Right atrium auricular region (tissue), 2 donors: ENCODE data around the gene BCAS1. TPM values are rescaled to one million over a fixed set of nuclear protein-coding genes. Genes with fewer than 3 reads are reported as not detected.

Source experiments
- DNase-seq: peaks from one replicate; pipeline ENCODE4 v3.0.0-alpha.2; 2019; ENCODE audit warnings: low spot score
- H3K27ac ChIP-seq, 2 donors: fragments of 200-600 bp; sonication (generic); 1 replicate in 1 of 2; 2 replicates in 1 of 2; pipeline ENCODE4 v1.5.1; 2016 to 2019
- H3K27me3 ChIP-seq, 2 donors: fragments of 200-600 bp; sonication (generic); one replicate each; pipeline versions ENCODE4 v1.5.1 to v1.6.0; 2017 to 2019
- H3K36me3 ChIP-seq: fragments of 200-600 bp; sonication (generic); one replicate; pipeline ENCODE4 v1.5.1; 2016
- H3K4me1 ChIP-seq, 2 donors: fragments of 200-600 bp; sonication (generic); one replicate each; pipeline versions ENCODE4 v1.5.1 to v1.6.0; 2017 to 2019
- H3K4me3 ChIP-seq, 2 donors: fragments of 200-600 bp; sonication (generic); 1 replicate in 1 of 2; 2 replicates in 1 of 2; pipeline ENCODE4 v1.5.1; 2017 to 2019; ENCODE audit warnings: mild to moderate bottlenecking in 1 of 2, moderate library complexity in 1 of 2
- H3K9me3 ChIP-seq, 2 donors: fragments of 200-600 bp; sonication (generic); one replicate each; pipeline ENCODE4 v1.5.1; 2019
- CTCF ChIP-seq, 2 donors: fragments of 200-600 bp; sonication (generic); IDR thresholded peaks; one replicate each; pipeline ENCODE4 v1.5.1; 2019; ENCODE audit warnings: antibody characterized with exemption in 2 of 2
- total RNA-seq, 2 donors: library from RNA; depleted of rRNA; stranded (reverse); fragments of >200 nt; gene quantifications; one replicate each; pipeline ENCODE4 v1.1.0, GENCODE V29; 2016

The BCAS1 gene
- total RNA-seq, 2 donors from 2014 or later: not detected

GRCh38 chr20:53983401-53983800, 87.0 kb downstream of the BCAS1 start:
- no peaks in the 10 kb centered on the region for H3K27me3 ChIP-seq
- no peak for DNase-seq
- no peak overlapping the region for H3K4me3 ChIP-seq
- TF ChIP-seq CTCF (IDR thresholded peaks at IDR 0.05): no peak
- H3K36me3 ChIP-seq: no peaks in the 10 kb centered on the region
- no peaks in the 10 kb centered on the region for H3K4me1 ChIP-seq
- no peaks in the 10 kb centered on the region for H3K9me3 ChIP-seq
- no peak overlapping the region for H3K27ac ChIP-seq

- Histone ChIP-seq H3K36me3 (no peaks in the 10 kb centered on the region), H3K4me3 (no peak overlapping the region), H3K4me1 (no peaks in the 10 kb centered on the region), H3K27ac (no peak overlapping the region), H3K27me3 (no peaks in the 10 kb centered on the region), H3K9me3 (no peaks in the 10 kb centered on the region)
- DNase-seq: no peak
- TF ChIP-seq CTCF (IDR thresholded peaks at IDR 0.05): no peak
These were observed 87.8 kb downstream of the BCAS1 start for GRCh38 chr20:53982624-53983023.

- DNase-seq: no peak
- Histone ChIP-seq H3K9me3 (no peaks in the 10 kb centered on the region), H3K36me3 (no peaks in the 10 kb centered on the region), H3K4me1 (no peaks in the 10 kb centered on the region), H3K4me3 (no peak overlapping the region), H3K27ac (no peak overlapping the region), H3K27me3 (no peaks in the 10 kb centered on the region)
- no peak for TF ChIP-seq CTCF (IDR thresholded peaks at IDR 0.05)
These were observed 88.5 kb downstream of the BCAS1 start for GRCh38 chr20:53981752-53982437.

- Histone ChIP-seq H3K4me3 (no peak overlapping the region), H3K36me3 (no peaks in the 10 kb centered on the region), H3K27me3 (no peaks in the 10 kb centered on the region), H3K4me1 (no peaks in the 10 kb centered on the region), H3K27ac (no peak overlapping the region), H3K9me3 (no peaks in the 10 kb centered on the region)
- DNase-seq: no peak
- no peak for TF ChIP-seq CTCF (IDR thresholded peaks at IDR 0.05)
These were observed 89.3 kb downstream of the BCAS1 start for GRCh38 chr20:53981130-53981529.

- TF ChIP-seq CTCF (IDR thresholded peaks at IDR 0.05): no peak
- Histone ChIP-seq H3K4me3 (no peak overlapping the region), H3K27ac (no peak overlapping the region), H3K36me3 (no peaks in the 10 kb centered on the region), H3K27me3 (no peaks in the 10 kb centered on the region), H3K4me1 (no peaks in the 10 kb centered on the region), H3K9me3 (no peaks in the 10 kb centered on the region)
- DNase-seq: no peak
These were observed 90.3 kb downstream of the BCAS1 start for GRCh38 chr20:53980031-53980465.

- TF ChIP-seq CTCF (IDR thresholded peaks at IDR 0.05): no peak
- Histone ChIP-seq H3K9me3 (no peaks in the 10 kb centered on the region), H3K4me3 (no peak overlapping the region), H3K27ac (no peak overlapping the region), H3K4me1 (no peaks in the 10 kb centered on the region), H3K36me3 (no peaks in the 10 kb centered on the region), H3K27me3 (no peaks in the 10 kb centered on the region)
- no peak for DNase-seq
These were observed 91.9 kb downstream of the BCAS1 start for GRCh38 chr20:53978497-53978896.
